ENCODE measurements around the gene DHRS11. TPM values are rescaled to one million over a fixed set of nuclear protein-coding genes. Genes with fewer than 3 reads are reported as not detected.

Gene DHRS11
- total RNA-seq, 2 experiments from 2014 or later, result 7.2 to 13.9 TPM

- CTCF ChIA-PET (ENCODE audit: unreplicated experiment), result no interaction called here
These were observed 13.0 kb upstream of the DHRS11 start for GRCh38 chr17:36578671-36579070.

GRCh38 chr17:36583787-36584186, 7.9 kb upstream of the DHRS11 start:
- H3K27ac ChIP-seq (ENCODE audit: low read depth, low read length, poor library complexity, severe bottlenecking), result no peak overlapping the region
- TF ChIP-seq CTCF (conservative IDR thresholded peaks at IDR 0.05; ENCODE audit: low read length) (no peak), EZH2phosphoT487 (IDR thresholded peaks at IDR 0.05; ENCODE audit: borderline replicate concordance, low read depth, low read length) (no peak)
- H3K4me1 ChIP-seq (ENCODE audit: insufficient read depth, low read length, poor library complexity, severe bottlenecking), result no peaks in the 10 kb centered on the region
- no peak overlapping the region for H3K4me2 ChIP-seq (ENCODE audit: low read length)
- intact Hi-C loops (cut with micrococcal nuclease; ENCODE audit: unreplicated experiment), result no loop called here
- no peak overlapping the region for H2AFZ ChIP-seq (ENCODE audit: low read length)
- ChIA-PET CTCF (ENCODE audit: unreplicated experiment) (no interaction called here), POLR2A (no interaction called here)
- no peak for DNase-seq (ENCODE audit: low spot score)
- BruUV-seq (replicated peaks), result no TSS peak
- H3K36me3 ChIP-seq (ENCODE audit: insufficient read depth, low read length), result peaks cover 97% of the 10 kb centered on the region
- H3K79me2 ChIP-seq (ENCODE audit: insufficient read depth, low read depth, low read length), result no peaks in the 10 kb centered on the region
- H4K20me1 ChIP-seq (ENCODE audit: insufficient read depth, low read length), result peaks cover 3% of the 10 kb centered on the region; the same call in 1 of the 2 replicates
- no peak overlapping the region for H3K4me3 ChIP-seq (ENCODE audit: low read depth, low read length, poor library complexity, severe bottlenecking)
- no peaks in the 10 kb centered on the region for H3K9me3 ChIP-seq (ENCODE audit: low read length)
- no peaks in the 10 kb centered on the region for H3K9me2 ChIP-seq (ENCODE audit: insufficient read depth, low read length)

More at GRCh38 chr17:36578671-36579070, 13.0 kb upstream of the DHRS11 start:
- no peaks in the 10 kb centered on the region for H3K9me3 ChIP-seq (ENCODE audit: low read length)
- H3K4me3 ChIP-seq (ENCODE audit: low read depth, low read length, poor library complexity, severe bottlenecking), result no peak overlapping the region
- no peak for DNase-seq (ENCODE audit: low spot score)
- no peak overlapping the region for H3K27ac ChIP-seq (ENCODE audit: low read depth, low read length, poor library complexity, severe bottlenecking)
- BruUV-seq (replicated peaks), result no TSS peak
- TF ChIP-seq CTCF (conservative IDR thresholded peaks at IDR 0.05; ENCODE audit: low read length) (no peak), EZH2phosphoT487 (IDR thresholded peaks at IDR 0.05; ENCODE audit: borderline replicate concordance, low read depth, low read length) (no peak)
- H3K4me1 ChIP-seq (ENCODE audit: insufficient read depth, low read length, poor library complexity, severe bottlenecking), result no peaks in the 10 kb centered on the region
- H4K20me1 ChIP-seq (ENCODE audit: insufficient read depth, low read length), result no peaks in the 10 kb centered on the region; the same call in 1 of the 2 replicates
- H3K79me2 ChIP-seq (ENCODE audit: insufficient read depth, low read depth, low read length), result peaks cover 19% of the 10 kb centered on the region; the same call in 1 of the 2 replicates
- no peaks in the 10 kb centered on the region for H3K9me2 ChIP-seq (ENCODE audit: insufficient read depth, low read length)
- intact Hi-C loops (cut with micrococcal nuclease; ENCODE audit: unreplicated experiment), result no loop called here
- POLR2A ChIA-PET, result interaction anchor here (0.6 to 1.2 kb wide), 2 partner anchors 10 to 14 kb away, joined by 3 read pairs; no protein-coding TSS in a partner anchor
- H3K36me3 ChIP-seq (ENCODE audit: insufficient read depth, low read length), result peaks cover 88% of the 10 kb centered on the region
- no peak overlapping the region for H2AFZ ChIP-seq (ENCODE audit: low read length)
- H3K4me2 ChIP-seq (ENCODE audit: low read length), result no peak overlapping the region

- BruUV-seq (replicated peaks), result no TSS peak
- Histone ChIP-seq H3K9me2 (ENCODE audit: insufficient read depth, low read length) (no peaks in the 10 kb centered on the region), H3K4me3 (ENCODE audit: low read depth, low read length, poor library complexity, severe bottlenecking) (no peak overlapping the region), H3K4me1 (ENCODE audit: insufficient read depth, low read length, poor library complexity, severe bottlenecking) (peaks cover 1% of the 10 kb centered on the region), H3K79me2 (ENCODE audit: insufficient read depth, low read depth, low read length) (no peaks in the 10 kb centered on the region), H3K9me3 (ENCODE audit: low read length) (no peaks in the 10 kb centered on the region), H3K36me3 (ENCODE audit: insufficient read depth, low read length) (peaks cover 96% of the 10 kb centered on the region), H2AFZ (ENCODE audit: low read length) (no peak overlapping the region), H4K20me1 (ENCODE audit: insufficient read depth, low read length) (peaks cover 7% of the 10 kb centered on the region; the same call in 1 of the 2 replicates), H3K27ac (ENCODE audit: low read depth, low read length, poor library complexity, severe bottlenecking) (no peak overlapping the region), H3K4me2 (ENCODE audit: low read length) (no peak overlapping the region)
- DNase-seq (ENCODE audit: low spot score), result no peak
- CTCF ChIA-PET (ENCODE audit: unreplicated experiment), result no interaction called here
- intact Hi-C loops (cut with micrococcal nuclease; ENCODE audit: unreplicated experiment), result no loop called here
- no peak for TF ChIP-seq EZH2phosphoT487 (IDR thresholded peaks at IDR 0.05; ENCODE audit: borderline replicate concordance, low read depth, low read length)
- TF ChIP-seq CTCF (conservative IDR thresholded peaks at IDR 0.05; ENCODE audit: low read length), result no peak
- POLR2A ChIA-PET, result interaction anchor here (0.6 to 0.7 kb wide), 2 partner anchors 50 to 208 kb away, joined by 3 to 4 read pairs; no protein-coding TSS in a partner anchor
These were observed 5.5 kb upstream of the DHRS11 start for GRCh38 chr17:36586138-36586537.
